GM19240 (cell line): ENCODE results near the gene SCTR.
"Not testable (repeated sequence)": the region's sequence is repeated elsewhere in the genome, so short reads cannot be mapped to it uniquely, and the experiment has no call there.

ENCODE experiments used
- DNase-seq: peaks from one replicate; pipeline ENCODE4 v3.0.0; 2011; ENCODE audit warnings: low spot score; ENCODE audit not compliant: insufficient read length

SCTR gene

GRCh38 chr2:119415630-119416029 lies 108.7 kb downstream of the SCTR start:
- DNase-seq = no peak

GRCh38 chr2:119414894-119415293 lies 109.4 kb downstream of the SCTR start:
- no peak for DNase-seq

GRCh38 chr2:119409506-119409905 lies 114.8 kb downstream of the SCTR start:
- no peak for DNase-seq

- no peak for DNase-seq
These were observed 116.1 kb downstream of the SCTR start for GRCh38 chr2:119408221-119408619.

GRCh38 chr2:119407430-119408220 lies 116.7 kb downstream of the SCTR start:
- peak; percentile 41 for DNase-seq

GRCh38 chr2:119405151-119405550 lies 119.1 kb downstream of the SCTR start:
- DNase-seq = no peak

- not testable (repeated sequence) for DNase-seq
These were observed 120.7 kb downstream of the SCTR start for GRCh38 chr2:119403618-119404017.

GRCh38 chr2:119402645-119403560 lies 121.4 kb downstream of the SCTR start:
- DNase-seq = no peak

GRCh38 chr2:119402106-119402505 lies 122.2 kb downstream of the SCTR start:
- DNase-seq = no peak

- no peak for DNase-seq
These were observed 127.1 kb downstream of the SCTR start for GRCh38 chr2:119397196-119397595.

- DNase-seq = no peak
These were observed 130.1 kb downstream of the SCTR start for GRCh38 chr2:119393971-119394748.
